Measurements from ENCODE around the gene SDR42E1.

SDR42E1 gene

GRCh38 chr16:81956213-81956948 lies 54.9 kb downstream of the SDR42E1 start:
- no peak overlapping the region for H3K27ac ChIP-seq (ENCODE audit: poor library complexity, severe bottlenecking)
- TF ChIP-seq CTCF (IDR thresholded peaks at IDR 0.05; ENCODE audit: poor library complexity, severe bottlenecking), result no peak
- no peaks in the 10 kb centered on the region for H3K4me1 ChIP-seq (ENCODE audit: insufficient read depth, poor library complexity, severe bottlenecking)
- no peaks in the 10 kb centered on the region for H3K36me3 ChIP-seq (ENCODE audit: low read depth)
- H3K4me3 ChIP-seq (ENCODE audit: severe bottlenecking), result no peak overlapping the region
- ATAC-seq (ENCODE audit: low read depth), result peak; percentile 35; the same call in 1 of the 3 replicates
- no peaks in the 10 kb centered on the region for H3K27me3 ChIP-seq (ENCODE audit: insufficient read depth, poor library complexity, severe bottlenecking)
- DNase-seq (ENCODE audit: low spot score), result no peak
- H3K9me3 ChIP-seq (ENCODE audit: severe bottlenecking), result peaks cover 5% of the 10 kb centered on the region

GRCh38 chr16:81951564-81951963 lies 59.7 kb downstream of the SDR42E1 start:
- DNase-seq (ENCODE audit: low spot score) (no peak), ATAC-seq (ENCODE audit: low read depth) (no peak)
- Histone ChIP-seq H3K27ac (ENCODE audit: poor library complexity, severe bottlenecking) (no peak overlapping the region), H3K9me3 (ENCODE audit: severe bottlenecking) (peaks cover 5% of the 10 kb centered on the region), H3K4me1 (ENCODE audit: insufficient read depth, poor library complexity, severe bottlenecking) (no peaks in the 10 kb centered on the region), H3K36me3 (ENCODE audit: low read depth) (no peaks in the 10 kb centered on the region), H3K4me3 (ENCODE audit: severe bottlenecking) (no peak overlapping the region), H3K27me3 (ENCODE audit: insufficient read depth, poor library complexity, severe bottlenecking) (no peaks in the 10 kb centered on the region)
- TF ChIP-seq CTCF (IDR thresholded peaks at IDR 0.05; ENCODE audit: poor library complexity, severe bottlenecking), result no peak

GRCh38 chr16:81946206-81946605 lies 65.1 kb downstream of the SDR42E1 start:
- Histone ChIP-seq H3K4me1 (ENCODE audit: insufficient read depth, poor library complexity, severe bottlenecking) (peaks cover under 1% of the 10 kb centered on the region), H3K9me3 (ENCODE audit: severe bottlenecking) (no peaks in the 10 kb centered on the region), H3K27ac (ENCODE audit: poor library complexity, severe bottlenecking) (no peak overlapping the region), H3K27me3 (ENCODE audit: insufficient read depth, poor library complexity, severe bottlenecking) (no peaks in the 10 kb centered on the region), H3K36me3 (ENCODE audit: low read depth) (no peaks in the 10 kb centered on the region), H3K4me3 (ENCODE audit: severe bottlenecking) (no peak overlapping the region)
- ATAC-seq (ENCODE audit: low read depth) (no peak), DNase-seq (ENCODE audit: low spot score) (no peak)
- no peak for TF ChIP-seq CTCF (IDR thresholded peaks at IDR 0.05; ENCODE audit: poor library complexity, severe bottlenecking)

- H3K9me3 ChIP-seq (ENCODE audit: severe bottlenecking), result no peaks in the 10 kb centered on the region
- TF ChIP-seq CTCF (IDR thresholded peaks at IDR 0.05; ENCODE audit: poor library complexity, severe bottlenecking), result no peak
- no peak for DNase-seq (ENCODE audit: low spot score)
- H3K4me3 ChIP-seq (ENCODE audit: severe bottlenecking), result no peak overlapping the region
- ATAC-seq (ENCODE audit: low read depth), result no peak
- H3K4me1 ChIP-seq (ENCODE audit: insufficient read depth, poor library complexity, severe bottlenecking), result peaks cover 6% of the 10 kb centered on the region
- no peaks in the 10 kb centered on the region for H3K27me3 ChIP-seq (ENCODE audit: insufficient read depth, poor library complexity, severe bottlenecking)
- no peaks in the 10 kb centered on the region for H3K36me3 ChIP-seq (ENCODE audit: low read depth)
- H3K27ac ChIP-seq (ENCODE audit: poor library complexity, severe bottlenecking), result no peak overlapping the region
Measured at GRCh38 chr16:81945665-81946064, 65.6 kb downstream of the SDR42E1 start.

- H3K27ac ChIP-seq (ENCODE audit: poor library complexity, severe bottlenecking), result no peak overlapping the region
- no peaks in the 10 kb centered on the region for H3K9me3 ChIP-seq (ENCODE audit: severe bottlenecking)
- H3K27me3 ChIP-seq (ENCODE audit: insufficient read depth, poor library complexity, severe bottlenecking), result no peaks in the 10 kb centered on the region
- DNase-seq (ENCODE audit: low spot score) (no peak), ATAC-seq (ENCODE audit: low read depth) (no peak)
- TF ChIP-seq CTCF (IDR thresholded peaks at IDR 0.05; ENCODE audit: poor library complexity, severe bottlenecking), result no peak
- no peaks in the 10 kb centered on the region for H3K36me3 ChIP-seq (ENCODE audit: low read depth)
- H3K4me3 ChIP-seq (ENCODE audit: severe bottlenecking), result no peak overlapping the region
- peaks cover 11% of the 10 kb centered on the region for H3K4me1 ChIP-seq (ENCODE audit: insufficient read depth, poor library complexity, severe bottlenecking)
Measured at GRCh38 chr16:81942007-81942601, 69.2 kb downstream of the SDR42E1 start.
